ENCODE results near the gene SEMA5B. TPM values are rescaled to one million over a fixed set of nuclear protein-coding genes. Genes with fewer than 3 reads are reported as not detected.

The SEMA5B gene
- total RNA-seq, 2 donors from 2014 or later = 0.09 to 2.9 TPM

- Histone ChIP-seq H3K9me3 (no peaks in the 10 kb centered on the region), H3K27me3 (replicated peaks; ENCODE audit: insufficient read depth) (no peaks in the 10 kb centered on the region), H3K4me3 (no peak overlapping the region), H3K36me3 (no peaks in the 10 kb centered on the region), H3K4me1 (replicated peaks) (peaks cover 9% of the 10 kb centered on the region), H3K27ac (no peak overlapping the region)
- TF ChIP-seq POLR2AphosphoS5 (IDR thresholded peaks at IDR 0.05) (no peak), POLR2A (IDR thresholded peaks at IDR 0.05) (no peak), CTCF (IDR thresholded peaks at IDR 0.05) (no peak)
- no peak for DNase-seq (ENCODE audit: low spot score)
- WGBS = 91% methylated on average over 20 of the region's 20 CpGs
- intact Hi-C loops (cut with DNase I) = no loop called here
Measured at GRCh38 chr3:122955916-122956692, 71.5 kb downstream of the SEMA5B start.

GRCh38 chr3:122952520-122952919 is 75.0 kb downstream of the SEMA5B start:
- TF ChIP-seq POLR2AphosphoS5 (IDR thresholded peaks at IDR 0.05) = no peak
- TF ChIP-seq POLR2A (IDR thresholded peaks at IDR 0.05) = no peak
- no peak for TF ChIP-seq CTCF (IDR thresholded peaks at IDR 0.05)
- WGBS = 70% methylated on average over 3 of the region's 3 CpGs
- Histone ChIP-seq H3K36me3 (no peaks in the 10 kb centered on the region), H3K9me3 (no peaks in the 10 kb centered on the region), H3K4me1 (replicated peaks) (no peaks in the 10 kb centered on the region), H3K27me3 (replicated peaks; ENCODE audit: insufficient read depth) (no peaks in the 10 kb centered on the region), H3K27ac (no peak overlapping the region), H3K4me3 (no peak overlapping the region)
- DNase-seq (ENCODE audit: low spot score) = no peak
- intact Hi-C loops (cut with DNase I) = no loop called here

GRCh38 chr3:122948408-122948807 is 79.2 kb downstream of the SEMA5B start:
- WGBS = 82% methylated on average over 7 of the region's 7 CpGs
- no peak for DNase-seq (ENCODE audit: low spot score)
- intact Hi-C loops (cut with DNase I) = loop anchor here (10.0 kb wide), 1 partner anchor 606 kb away; no protein-coding TSS in a partner anchor
- no peak overlapping the region for H3K27ac ChIP-seq
- no peaks in the 10 kb centered on the region for H3K36me3 ChIP-seq
- no peaks in the 10 kb centered on the region for H3K9me3 ChIP-seq
- no peaks in the 10 kb centered on the region for H3K4me1 ChIP-seq (replicated peaks)
- no peak overlapping the region for H3K4me3 ChIP-seq
- no peaks in the 10 kb centered on the region for H3K27me3 ChIP-seq (replicated peaks; ENCODE audit: insufficient read depth)
- TF ChIP-seq CTCF (IDR thresholded peaks at IDR 0.05) = no peak

- TF ChIP-seq CTCF (IDR thresholded peaks at IDR 0.05) = no peak
- TF ChIP-seq POLR2AphosphoS5 (IDR thresholded peaks at IDR 0.05) = no peak
- no peak for TF ChIP-seq POLR2A (IDR thresholded peaks at IDR 0.05)
- intact Hi-C loops (cut with DNase I) = loop anchor here (10.0 kb wide), 1 partner anchor 607 kb away; no protein-coding TSS in a partner anchor
- H3K9me3 ChIP-seq = no peaks in the 10 kb centered on the region
- no peak overlapping the region for H3K4me3 ChIP-seq
- H3K36me3 ChIP-seq = no peaks in the 10 kb centered on the region
- no peaks in the 10 kb centered on the region for H3K4me1 ChIP-seq (replicated peaks)
- no peak overlapping the region for H3K27ac ChIP-seq
- 69% methylated on average over 2 of the region's 2 CpGs for WGBS
- DNase-seq (ENCODE audit: low spot score) = no peak
- no peaks in the 10 kb centered on the region for H3K27me3 ChIP-seq (replicated peaks; ENCODE audit: insufficient read depth)
Measured at GRCh38 chr3:122947738-122948137, 79.8 kb downstream of the SEMA5B start.

- 90% methylated on average over 7 of the region's 7 CpGs for WGBS
- TF ChIP-seq POLR2A (IDR thresholded peaks at IDR 0.05) (no peak), POLR2AphosphoS5 (IDR thresholded peaks at IDR 0.05) (no peak), CTCF (IDR thresholded peaks at IDR 0.05) (no peak)
- intact Hi-C loops (cut with DNase I) = loop anchor here (10.0 kb wide), 1 partner anchor 608 kb away; no protein-coding TSS in a partner anchor
- H3K9me3 ChIP-seq = no peaks in the 10 kb centered on the region
- no peak overlapping the region for H3K27ac ChIP-seq
- no peaks in the 10 kb centered on the region for H3K27me3 ChIP-seq (replicated peaks; ENCODE audit: insufficient read depth)
- no peak for DNase-seq (ENCODE audit: low spot score)
- H3K36me3 ChIP-seq = no peaks in the 10 kb centered on the region
- no peaks in the 10 kb centered on the region for H3K4me1 ChIP-seq (replicated peaks)
- H3K4me3 ChIP-seq = no peak overlapping the region
Measured at GRCh38 chr3:122947196-122947595, 80.4 kb downstream of the SEMA5B start.
